ENCODE data around the gene BLTP2.

Gene BLTP2

DNA sequence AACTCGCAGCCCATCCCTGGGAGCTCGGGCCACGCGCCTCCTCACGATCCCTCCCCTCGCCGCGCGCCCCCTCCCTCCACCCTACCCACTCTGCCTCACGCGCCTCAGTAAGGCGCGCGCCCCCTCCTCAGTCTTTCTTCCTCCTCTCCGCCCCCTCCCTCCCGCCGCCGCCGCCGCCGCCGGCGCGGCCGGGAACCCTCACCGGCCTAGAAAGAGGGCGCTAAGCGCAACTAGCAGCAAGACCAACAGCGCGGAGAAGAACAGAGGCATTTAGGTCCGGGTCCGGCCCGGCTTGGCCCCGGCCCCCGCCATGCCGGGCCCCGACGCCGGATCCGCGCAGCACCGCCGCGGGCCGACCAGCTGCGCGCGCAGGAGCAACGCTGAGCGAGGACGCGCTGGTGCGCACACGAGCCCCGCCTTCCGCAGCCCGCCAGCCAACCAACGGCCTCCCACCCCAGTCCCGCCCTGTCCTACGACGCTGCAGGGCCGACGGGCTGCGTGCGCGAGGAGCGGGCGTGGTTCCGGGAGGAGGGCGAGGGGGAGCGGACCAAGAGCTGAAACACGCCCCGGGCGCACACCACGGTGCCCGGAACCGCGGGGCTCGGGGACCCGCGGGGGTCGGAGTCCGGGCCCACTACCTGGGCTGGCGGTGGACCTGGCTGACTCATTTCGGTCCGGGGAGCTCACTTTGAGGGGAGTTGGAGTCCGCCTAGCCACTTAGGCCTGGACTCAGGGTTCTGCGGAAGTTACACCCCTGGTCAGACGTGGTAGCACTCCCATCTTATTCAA lies at the start of gene BLTP2:
TSS of gene BLTP2 (minus strand) at position 372 of the 789 bp plus-strand sequence. CDS start at position 270, 102 bp downstream.
- TF ChIP-seq ZNF274 (IDR thresholded peaks at IDR 0.05; ENCODE audit: low read depth, low read length): no peak
- peak within 1 kb of the TSS; percentile 88 for H3K4me3 ChIP-seq (ENCODE audit: low read length)

DNA sequence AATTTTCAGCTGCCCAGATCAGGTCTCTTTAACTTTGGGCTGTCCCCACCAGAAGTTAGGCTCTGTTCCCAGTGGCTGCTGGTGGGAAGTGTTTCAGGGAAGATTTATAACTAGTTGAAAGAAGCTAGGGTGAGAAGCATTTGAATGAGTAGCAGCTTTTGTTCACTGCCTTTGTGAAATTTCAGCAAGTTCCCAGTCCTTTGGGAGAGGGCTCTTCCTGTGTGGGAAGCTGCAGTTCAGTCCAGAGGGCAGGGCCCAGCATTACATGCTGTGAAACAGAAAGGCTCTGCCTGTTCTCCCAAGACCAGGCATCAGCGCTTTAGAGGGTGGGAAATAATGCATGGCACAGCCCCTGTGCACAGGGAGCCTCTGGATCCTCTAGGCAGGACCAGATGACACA lies 48.9 kb upstream of the BLTP2 start:
- TF ChIP-seq ZNF274 (IDR thresholded peaks at IDR 0.05; ENCODE audit: low read depth, low read length): no peak
- H3K4me3 ChIP-seq (ENCODE audit: low read length): no peak overlapping the region

DNA sequence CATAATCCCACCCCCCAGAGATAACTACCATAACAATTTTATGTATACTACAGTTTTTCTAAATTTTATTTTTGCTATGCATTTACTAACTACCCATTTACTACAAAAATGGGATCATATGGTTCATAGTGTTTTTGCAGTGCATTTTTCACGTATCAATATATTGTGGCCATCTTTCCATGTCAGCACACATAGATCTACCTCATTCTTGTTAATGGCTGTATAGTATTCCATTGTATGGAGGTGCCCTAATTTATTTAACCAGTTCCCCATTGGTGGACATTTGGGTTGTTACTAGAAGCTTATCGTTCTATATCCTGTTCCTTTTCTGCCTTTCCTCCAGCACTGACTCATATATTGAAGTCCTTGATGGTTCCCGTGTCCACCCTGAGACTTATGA lies 44.1 kb upstream of the BLTP2 start:
- no peak overlapping the region for H3K4me3 ChIP-seq (ENCODE audit: low read length)
- no peak for TF ChIP-seq ZNF274 (IDR thresholded peaks at IDR 0.05; ENCODE audit: low read depth, low read length)

DNA sequence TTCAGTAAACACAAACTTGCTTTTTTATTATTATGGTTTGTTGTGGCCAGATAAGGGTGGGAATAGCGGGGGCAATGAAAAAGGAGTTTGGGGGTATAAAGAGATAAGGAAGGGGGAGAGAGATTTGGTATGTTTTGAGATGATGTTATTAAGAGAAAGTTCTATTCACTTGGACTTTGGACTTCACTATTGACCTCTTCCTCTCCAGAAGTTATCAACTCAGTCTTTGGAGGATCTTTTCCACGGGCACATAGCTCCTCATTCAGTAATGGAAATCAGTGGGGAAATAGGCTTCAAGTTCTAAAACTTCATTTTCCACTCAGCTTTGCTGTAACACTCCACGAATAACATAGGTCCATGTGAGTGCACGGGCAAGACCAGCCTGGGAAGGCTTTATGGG lies 43.5 kb upstream of the BLTP2 start:
- no peak overlapping the region for H3K4me3 ChIP-seq (ENCODE audit: low read length)
- TF ChIP-seq ZNF274 (IDR thresholded peaks at IDR 0.05; ENCODE audit: low read depth, low read length): no peak

GRCh38 chr17:28686296-28686695 lies 41.3 kb upstream of the BLTP2 start:
- TF ChIP-seq ZNF274 (IDR thresholded peaks at IDR 0.05; ENCODE audit: low read depth, low read length): no peak
- no peak overlapping the region for H3K4me3 ChIP-seq (ENCODE audit: low read length)

GRCh38 chr17:28685366-28685765 lies 40.4 kb upstream of the BLTP2 start:
- no peak overlapping the region for H3K4me3 ChIP-seq (ENCODE audit: low read length)
- TF ChIP-seq ZNF274 (IDR thresholded peaks at IDR 0.05; ENCODE audit: low read depth, low read length): no peak

DNA sequence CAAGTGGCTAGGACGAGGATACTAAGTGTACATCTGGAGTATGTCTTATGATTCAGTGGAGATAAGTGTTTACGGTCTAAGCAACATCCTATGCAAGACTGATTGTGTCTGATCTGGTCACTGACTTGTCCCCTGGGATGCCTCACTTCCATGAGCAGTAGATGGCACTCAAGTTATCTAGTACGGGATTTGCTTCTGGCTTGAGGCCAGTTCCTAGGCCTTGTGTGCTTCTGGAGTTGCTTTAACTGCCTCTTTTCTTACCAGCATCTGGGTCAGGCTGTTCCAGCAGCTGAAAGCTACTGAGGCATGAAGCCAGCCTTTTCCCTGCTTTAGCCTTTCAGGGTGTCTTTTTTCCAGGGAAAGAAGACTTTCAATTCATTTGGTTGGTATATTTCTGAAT lies 40.0 kb upstream of the BLTP2 start:
- H3K4me3 ChIP-seq (ENCODE audit: low read length): no peak overlapping the region
- TF ChIP-seq ZNF274 (IDR thresholded peaks at IDR 0.05; ENCODE audit: low read depth, low read length): no peak

GRCh38 chr17:28682655-28683054 lies 37.7 kb upstream of the BLTP2 start:
- no peak for TF ChIP-seq ZNF274 (IDR thresholded peaks at IDR 0.05; ENCODE audit: low read depth, low read length)
- no peak overlapping the region for H3K4me3 ChIP-seq (ENCODE audit: low read length)

GRCh38 chr17:28675980-28676379 lies 31.0 kb upstream of the BLTP2 start:
- H3K4me3 ChIP-seq (ENCODE audit: low read length): no peak overlapping the region
- no peak for TF ChIP-seq ZNF274 (IDR thresholded peaks at IDR 0.05; ENCODE audit: low read depth, low read length)

- TF ChIP-seq ZNF274 (IDR thresholded peaks at IDR 0.05; ENCODE audit: low read depth, low read length): no peak
- no peak overlapping the region for H3K4me3 ChIP-seq (ENCODE audit: low read length)
Measured at GRCh38 chr17:28675490-28675889, 30.5 kb upstream of the BLTP2 start.

GRCh38 chr17:28669918-28670317 lies 25.0 kb upstream of the BLTP2 start:
- H3K4me3 ChIP-seq (ENCODE audit: low read length): no peak overlapping the region
- TF ChIP-seq ZNF274 (IDR thresholded peaks at IDR 0.05; ENCODE audit: low read depth, low read length): no peak

DNA sequence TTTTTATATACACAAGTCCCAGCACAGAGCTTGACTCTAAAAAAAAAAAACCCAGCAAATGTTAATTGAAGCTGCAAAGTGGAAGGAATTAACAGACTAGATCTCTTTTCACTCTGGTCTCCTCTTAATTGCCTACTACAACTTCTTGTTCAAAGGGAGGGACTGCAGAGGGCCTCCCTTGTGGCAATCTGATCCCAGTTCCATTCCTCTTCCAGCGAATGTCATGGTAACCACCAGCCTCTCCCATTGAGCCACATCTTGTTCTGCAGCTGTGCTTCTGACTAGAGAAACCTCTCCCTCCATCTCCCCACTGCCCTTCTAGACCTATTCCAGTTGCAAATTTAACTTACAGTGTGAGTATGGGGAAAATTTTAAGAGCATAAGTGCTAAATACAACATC lies 22.9 kb upstream of the BLTP2 start:
- TF ChIP-seq ZNF274 (IDR thresholded peaks at IDR 0.05; ENCODE audit: low read depth, low read length): no peak
- H3K4me3 ChIP-seq (ENCODE audit: low read length): no peak overlapping the region

- H3K4me3 ChIP-seq (ENCODE audit: low read length): no peak overlapping the region
- no peak for TF ChIP-seq ZNF274 (IDR thresholded peaks at IDR 0.05; ENCODE audit: low read depth, low read length)
Measured at GRCh38 chr17:28665994-28666393, 21.0 kb upstream of the BLTP2 start.

DNA sequence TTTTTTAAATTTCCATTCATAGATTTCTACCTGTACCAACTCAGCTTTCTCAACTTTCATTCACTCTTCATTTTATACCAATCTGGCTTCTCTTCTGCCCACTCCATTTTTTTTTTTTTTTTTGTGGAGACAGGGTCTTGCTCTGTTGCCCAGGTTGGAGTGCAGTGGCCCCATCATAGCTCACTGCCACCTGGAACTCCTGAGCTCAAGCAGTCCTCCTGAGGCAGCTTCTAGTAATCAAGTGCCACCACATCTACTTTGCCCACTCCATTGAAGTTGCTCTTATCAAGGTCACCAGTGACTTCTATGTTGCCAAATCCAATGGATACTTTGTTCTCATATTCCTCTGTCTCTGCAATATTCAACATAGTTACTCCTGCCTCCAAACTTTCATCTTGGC lies 18.8 kb upstream of the BLTP2 start:
- H3K4me3 ChIP-seq (ENCODE audit: low read length): no peak overlapping the region

GRCh38 chr17:28662527-28662829 lies 17.5 kb upstream of the BLTP2 start:
- no peak for TF ChIP-seq ZNF274 (IDR thresholded peaks at IDR 0.05; ENCODE audit: low read depth, low read length)

More for the DNA sequence above, 18.8 kb upstream of the BLTP2 start:
- TF ChIP-seq ZNF274 (IDR thresholded peaks at IDR 0.05; ENCODE audit: low read depth, low read length): no peak

More at GRCh38 chr17:28662527-28662829, 17.5 kb upstream of the BLTP2 start:
- peak overlapping the region; percentile 76 for H3K4me3 ChIP-seq (ENCODE audit: low read length)

All from GM08714 (cell line).